CD4-positive, alpha-beta T cell treated with Interleukin-21 for 1 hour (primary cell): ENCODE measurements around the gene CER1.
"Not testable (repeated sequence)": the region's sequence is repeated elsewhere in the genome, so short reads cannot be mapped to it uniquely, and the experiment has no call there.

Source experiments
- DNase-seq: peaks from one replicate; pipeline ENCODE4 v3.0.0-alpha.2; 2020

Gene CER1

GRCh38 chr9:14713187-14713767 is 9.3 kb downstream of the CER1 start:
- DNase-seq = no peak

GRCh38 chr9:14710804-14711203 is 11.7 kb downstream of the CER1 start:
- DNase-seq = no peak

- no peak for DNase-seq
Measured at GRCh38 chr9:14706530-14707140, 15.9 kb downstream of the CER1 start.

- DNase-seq = no peak
Measured at GRCh38 chr9:14705079-14705478, 17.5 kb downstream of the CER1 start.

- no peak for DNase-seq
Measured at GRCh38 chr9:14704281-14704680, 18.3 kb downstream of the CER1 start.

- DNase-seq = no peak
Measured at GRCh38 chr9:14702200-14702720, 20.3 kb downstream of the CER1 start.

- DNase-seq = peak; percentile 55
Measured at GRCh38 chr9:14693251-14693861, 29.2 kb downstream of the CER1 start, which contains the start of gene ZDHHC21. Gene ZDHHC21, minus strand, starts transcription at chr9:14693432. Its CDS starts 19,092 bp downstream, at chr9:14674340.

- DNase-seq = no peak
Measured at GRCh38 chr9:14692470-14693250, 29.9 kb downstream of the CER1 start.

- DNase-seq = no peak
Measured at GRCh38 chr9:14690948-14691730, 31.4 kb downstream of the CER1 start.

GRCh38 chr9:14687042-14687719 is 35.4 kb downstream of the CER1 start:
- DNase-seq = no peak

- DNase-seq = no peak
Measured at GRCh38 chr9:14686168-14686567, 36.4 kb downstream of the CER1 start.

GRCh38 chr9:14682616-14683015 is 39.9 kb downstream of the CER1 start:
- DNase-seq = not testable (repeated sequence)

- DNase-seq = no peak
Measured at GRCh38 chr9:14678776-14679175, 43.8 kb downstream of the CER1 start.

GRCh38 chr9:14677872-14678271 is 44.7 kb downstream of the CER1 start:
- DNase-seq = no peak

- DNase-seq = no peak
Measured at GRCh38 chr9:14677396-14677795, 45.1 kb downstream of the CER1 start.

GRCh38 chr9:14674630-14675029 is 47.9 kb downstream of the CER1 start:
- DNase-seq = no peak

- DNase-seq = no peak
Measured at GRCh38 chr9:14671377-14671776, 51.2 kb downstream of the CER1 start.

GRCh38 chr9:14670718-14671117 is 51.8 kb downstream of the CER1 start:
- DNase-seq = no peak
